Caco-2 (cell line): Measurements from ENCODE around the gene GLB1L2. TPM values are rescaled to one million over a fixed set of nuclear protein-coding genes. Genes with fewer than 3 reads are reported as not detected.

Experiments used
- BruUV-seq: library from RNA; stranded (reverse); fragments of 400-500 nt; replicated peaks from 2 replicates; lab custom pipeline; 2021; lab: Mats Ljungman, UMichigan
- CTCF ChIA-PET: fragments of 300-600 bp; sonication (Branson Sonifier 250); formaldehyde crosslinking; loops from one replicate; lab custom pipeline; 2022; ENCODE audit warnings: antibody characterized with exemption; lab: Charles Lee
- POLR2A ChIA-PET: fragments of 300-600 bp; sonication (Branson Sonifier 250); formaldehyde crosslinking; loops from one replicate; lab custom pipeline; 2022; ENCODE audit warnings: antibody characterized with exemption; lab: Charles Lee
- DNase-seq, 2 experiments: peaks; one replicate each; pipeline versions ENCODE4 v3.0.0 to v3.0.0-alpha.2; 2020 to 2022
- H3K27me3 ChIP-seq: replicated peaks from 2 replicates; pipeline ENCODE4 v1.6.0; 2011; ENCODE audit warnings: low read length; ENCODE audit not compliant: control insufficient read depth, insufficient read depth
- H3K36me3 ChIP-seq: 2 replicates; pipeline ENCODE4 v1.5.1; 2011; ENCODE audit warnings: low read length; ENCODE audit not compliant: control insufficient read depth, insufficient read depth
- H3K4me1 ChIP-seq: fragments of 250-450 bp; sonication (Bioruptor Pico); 2 replicates; pipeline ENCODE4 v1.5.1; 2020; ENCODE audit warnings: mild to moderate bottlenecking
- H3K4me3 ChIP-seq: 2 replicates; pipeline ENCODE4 v1.5.1; 2011; ENCODE audit warnings: low read depth, mild to moderate bottlenecking, control low read depth, low read length
- H3K9me3 ChIP-seq: fragments of 250-450 bp; sonication (Bioruptor Pico); 2 replicates; pipeline ENCODE4 v1.5.1; 2020; ENCODE audit warnings: mild to moderate bottlenecking, moderate library complexity
- H3K27ac Mint-ChIP-seq: one replicate; pipeline ENCODE4 v1.8.0; 2022; ENCODE audit warnings: mixed read lengths; ENCODE audit not compliant: unreplicated experiment
- H3K27me3 Mint-ChIP-seq: one replicate; pipeline ENCODE4 v1.8.0; 2022; ENCODE audit warnings: mixed read lengths; ENCODE audit not compliant: insufficient read depth, unreplicated experiment
- H3K36me3 Mint-ChIP-seq: one replicate; pipeline ENCODE4 v1.8.0; 2022; ENCODE audit warnings: mild to moderate bottlenecking, mixed read lengths; ENCODE audit not compliant: insufficient read depth, unreplicated experiment
- H3K4me1 Mint-ChIP-seq: one replicate; pipeline ENCODE4 v1.8.0; 2022; ENCODE audit warnings: low read depth, mixed read lengths; ENCODE audit not compliant: unreplicated experiment
- H3K4me3 Mint-ChIP-seq: one replicate; pipeline ENCODE4 v1.8.0; 2022; ENCODE audit warnings: mild to moderate bottlenecking, moderate library complexity, mixed read lengths; ENCODE audit not compliant: unreplicated experiment
- H3K9me3 Mint-ChIP-seq: one replicate; pipeline ENCODE4 v1.8.0; 2022; ENCODE audit warnings: mixed read lengths; ENCODE audit not compliant: unreplicated experiment
- intact Hi-C: fragments of 100-400 bp; cut with micrococcal nuclease; formaldehyde crosslinking; loops from one replicate; pipeline ENCODE4 v1.10.0; 2022; ENCODE audit not compliant: unreplicated experiment
- total RNA-seq: library from RNA; stranded (reverse); gene quantifications from 2 replicates; pipeline ENCODE4 v1.2.3, GENCODE V29; 2022
- TF ChIP-seq, protein P1 (sequence below), 2 experiments: fragments of 200-600 bp in 1 of 2; IDR thresholded peaks; 1 replicate in 1 of 2; 2 replicates in 1 of 2; pipeline versions ENCODE4 v1.5.1 to v1.8.0; 2011 to 2022; ENCODE audit warnings: antibody characterized with exemption in 1 of 2, control low read depth in 1 of 2, inconsistent platforms in 1 of 2, low read depth in 1 of 2, low read length in 1 of 2, mild to moderate bottlenecking in 1 of 2, moderate library complexity in 1 of 2; ENCODE audit not compliant: insufficient read depth in 1 of 2, severe bottlenecking in 1 of 2, unreplicated experiment in 1 of 2

GLB1L2 gene
- total RNA-seq, 1 experiment from 2014 or later, result 15.8 TPM

GRCh38 chr11:134405841-134406240, 74.1 kb downstream of the GLB1L2 start:
- no TSS peak for BruUV-seq
- Mint-ChIP-seq H3K27ac (no peak overlapping the region), H3K4me1 (no peaks in the 10 kb centered on the region), H3K9me3 (no peaks in the 10 kb centered on the region), H3K36me3 (no peaks in the 10 kb centered on the region), H3K4me3 (no peak overlapping the region), H3K27me3 (peaks cover 39% of the 10 kb centered on the region)
- TF ChIP-seq, protein P1, sequence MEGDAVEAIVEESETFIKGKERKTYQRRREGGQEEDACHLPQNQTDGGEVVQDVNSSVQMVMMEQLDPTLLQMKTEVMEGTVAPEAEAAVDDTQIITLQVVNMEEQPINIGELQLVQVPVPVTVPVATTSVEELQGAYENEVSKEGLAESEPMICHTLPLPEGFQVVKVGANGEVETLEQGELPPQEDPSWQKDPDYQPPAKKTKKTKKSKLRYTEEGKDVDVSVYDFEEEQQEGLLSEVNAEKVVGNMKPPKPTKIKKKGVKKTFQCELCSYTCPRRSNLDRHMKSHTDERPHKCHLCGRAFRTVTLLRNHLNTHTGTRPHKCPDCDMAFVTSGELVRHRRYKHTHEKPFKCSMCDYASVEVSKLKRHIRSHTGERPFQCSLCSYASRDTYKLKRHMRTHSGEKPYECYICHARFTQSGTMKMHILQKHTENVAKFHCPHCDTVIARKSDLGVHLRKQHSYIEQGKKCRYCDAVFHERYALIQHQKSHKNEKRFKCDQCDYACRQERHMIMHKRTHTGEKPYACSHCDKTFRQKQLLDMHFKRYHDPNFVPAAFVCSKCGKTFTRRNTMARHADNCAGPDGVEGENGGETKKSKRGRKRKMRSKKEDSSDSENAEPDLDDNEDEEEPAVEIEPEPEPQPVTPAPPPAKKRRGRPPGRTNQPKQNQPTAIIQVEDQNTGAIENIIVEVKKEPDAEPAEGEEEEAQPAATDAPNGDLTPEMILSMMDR (IDR thresholded peaks at IDR 0.05; ENCODE audit: insufficient read depth in 1 of 2, low read depth in 1 of 2, low read length in 1 of 2, severe bottlenecking in 1 of 2, unreplicated experiment in 1 of 2), result no peak
- ChIA-PET POLR2A (no interaction called here), CTCF (no interaction called here)
- Histone ChIP-seq H3K36me3 (no peaks in the 10 kb centered on the region), H3K9me3 (no peaks in the 10 kb centered on the region), H3K4me3 (no peak overlapping the region), H3K4me1 (no peaks in the 10 kb centered on the region), H3K27me3 (peaks cover 8% of the 10 kb centered on the region)
- no peak for DNase-seq
- intact Hi-C loops, result no loop called here

- no peak overlapping the region for H3K27ac Mint-ChIP-seq
- no peaks in the 10 kb centered on the region for H3K9me3 ChIP-seq
- intact Hi-C loops, result no loop called here
- peaks cover 10% of the 10 kb centered on the region for H3K27me3 ChIP-seq
- H3K4me1 ChIP-seq, result no peaks in the 10 kb centered on the region
- no peak overlapping the region for H3K4me3 Mint-ChIP-seq
- H3K4me3 ChIP-seq, result no peak overlapping the region
- DNase-seq, result no peak
- H3K36me3 ChIP-seq, result no peaks in the 10 kb centered on the region
- no peaks in the 10 kb centered on the region for H3K9me3 Mint-ChIP-seq
- no peaks in the 10 kb centered on the region for H3K4me1 Mint-ChIP-seq
- TF ChIP-seq, protein P1 (IDR thresholded peaks at IDR 0.05; ENCODE audit: insufficient read depth in 1 of 2, low read depth in 1 of 2, low read length in 1 of 2, severe bottlenecking in 1 of 2, unreplicated experiment in 1 of 2), result no peak
- no peaks in the 10 kb centered on the region for H3K36me3 Mint-ChIP-seq
- ChIA-PET CTCF (interaction anchor here (0.5 kb wide), 1 partner anchor 144 kb away, joined by 3 read pairs; no protein-coding TSS in a partner anchor), POLR2A (no interaction called here)
- BruUV-seq, result no TSS peak
- H3K27me3 Mint-ChIP-seq, result peaks cover 38% of the 10 kb centered on the region
Observed at GRCh38 chr11:134406264-134407185, 74.7 kb downstream of the GLB1L2 start.

DNA sequence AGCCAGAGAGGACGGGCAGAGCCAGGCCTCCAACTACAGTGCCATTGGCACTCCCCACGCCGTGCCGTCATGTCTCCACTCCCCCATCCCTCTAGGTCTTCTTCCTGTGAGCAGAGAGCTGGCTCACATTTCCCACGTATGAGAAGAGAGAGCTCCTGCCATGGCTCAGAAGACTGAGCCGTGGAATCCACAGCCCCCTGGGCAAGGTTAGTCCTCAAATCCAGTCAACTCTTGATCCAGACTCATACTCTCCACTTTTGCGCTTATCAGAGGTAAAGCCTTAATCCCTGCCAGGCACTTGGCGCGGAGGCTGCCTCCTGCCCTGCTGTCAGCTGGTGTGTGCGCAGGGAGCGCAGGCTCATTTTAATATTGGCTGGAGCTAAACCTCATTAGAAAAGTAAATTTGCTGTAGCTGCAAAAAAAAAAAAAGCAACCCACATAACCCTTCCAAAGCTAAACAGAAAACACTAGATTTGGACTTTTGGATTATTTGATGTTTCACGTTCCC, 75.6 kb downstream of the GLB1L2 start:
- H3K27me3 ChIP-seq, result peaks cover 10% of the 10 kb centered on the region
- H3K36me3 ChIP-seq, result no peaks in the 10 kb centered on the region
- no peaks in the 10 kb centered on the region for H3K9me3 ChIP-seq
- H3K27ac Mint-ChIP-seq, result no peak overlapping the region
- peaks cover under 1% of the 10 kb centered on the region; the same call in 1 of the 2 replicates for H3K4me1 ChIP-seq
- H3K4me1 Mint-ChIP-seq, result no peaks in the 10 kb centered on the region
- H3K36me3 Mint-ChIP-seq, result no peaks in the 10 kb centered on the region
- peaks cover 38% of the 10 kb centered on the region for H3K27me3 Mint-ChIP-seq
- no peak overlapping the region for H3K4me3 Mint-ChIP-seq
- BruUV-seq, result no TSS peak
- TF ChIP-seq, protein P1 (IDR thresholded peaks at IDR 0.05; ENCODE audit: insufficient read depth in 1 of 2, low read depth in 1 of 2, low read length in 1 of 2, severe bottlenecking in 1 of 2, unreplicated experiment in 1 of 2), result no peak
- no peak overlapping the region for H3K4me3 ChIP-seq
- intact Hi-C loops, result no loop called here
- no peak for DNase-seq
- H3K9me3 Mint-ChIP-seq, result no peaks in the 10 kb centered on the region
- CTCF ChIA-PET, result no interaction called here
- POLR2A ChIA-PET, result no interaction called here
